Calu3 (cell line): ENCODE results near the gene TBC1D1. TPM values are rescaled to one million over a fixed set of nuclear protein-coding genes. Genes with fewer than 3 reads are reported as not detected.

ENCODE experiments used
- BruUV-seq: library from RNA; stranded (reverse); fragments of 400-500 nt; replicated peaks from 2 replicates; lab custom pipeline; 2021; lab: Mats Ljungman, UMichigan
- CTCF ChIA-PET: fragments of 300-600 bp; sonication (Branson Sonifier 250); formaldehyde crosslinking; loops from one replicate; lab custom pipeline; 2022; ENCODE audit warnings: antibody characterized with exemption; lab: Charles Lee
- DNase-seq: peaks from one replicate; pipeline ENCODE4 v3.0.0; 2022
- H3K27ac Mint-ChIP-seq: one replicate; pipeline ENCODE4 v1.8.0; 2022; ENCODE audit warnings: mixed read lengths; ENCODE audit not compliant: unreplicated experiment
- H3K27me3 Mint-ChIP-seq: one replicate; pipeline ENCODE4 v1.8.0; 2022; ENCODE audit warnings: mixed read lengths; ENCODE audit not compliant: unreplicated experiment
- H3K36me3 Mint-ChIP-seq: one replicate; pipeline ENCODE4 v1.8.0; 2022; ENCODE audit warnings: mild to moderate bottlenecking, moderate library complexity, mixed read lengths; ENCODE audit not compliant: insufficient read depth, unreplicated experiment
- H3K4me1 Mint-ChIP-seq: one replicate; pipeline ENCODE4 v1.8.0; 2022; ENCODE audit warnings: mild to moderate bottlenecking, low read depth, mixed read lengths; ENCODE audit not compliant: unreplicated experiment
- H3K4me3 Mint-ChIP-seq: one replicate; pipeline ENCODE4 v1.8.0; 2022; ENCODE audit warnings: mild to moderate bottlenecking, low read depth, moderate library complexity, mixed read lengths; ENCODE audit not compliant: unreplicated experiment
- H3K9me3 Mint-ChIP-seq: one replicate; pipeline ENCODE4 v1.8.0; 2022; ENCODE audit warnings: low read depth, mixed read lengths; ENCODE audit not compliant: unreplicated experiment
- intact Hi-C: fragments of 100-400 bp; cut with micrococcal nuclease; formaldehyde crosslinking; loops from one replicate; pipeline ENCODE4 v1.10.0; 2022; ENCODE audit not compliant: unreplicated experiment
- total RNA-seq: library from RNA; stranded (reverse); gene quantifications from 2 replicates; pipeline ENCODE4 v1.2.3, GENCODE V29; 2022
- TF ChIP-seq, protein P1 (sequence below): fragments of 200-600 bp; IDR thresholded peaks from one replicate; pipeline ENCODE4 v1.8.0; 2022; ENCODE audit warnings: antibody characterized with exemption; ENCODE audit not compliant: unreplicated experiment

The TBC1D1 gene
- total RNA-seq, 1 experiment from 2014 or later, result 39.8 TPM

DNA sequence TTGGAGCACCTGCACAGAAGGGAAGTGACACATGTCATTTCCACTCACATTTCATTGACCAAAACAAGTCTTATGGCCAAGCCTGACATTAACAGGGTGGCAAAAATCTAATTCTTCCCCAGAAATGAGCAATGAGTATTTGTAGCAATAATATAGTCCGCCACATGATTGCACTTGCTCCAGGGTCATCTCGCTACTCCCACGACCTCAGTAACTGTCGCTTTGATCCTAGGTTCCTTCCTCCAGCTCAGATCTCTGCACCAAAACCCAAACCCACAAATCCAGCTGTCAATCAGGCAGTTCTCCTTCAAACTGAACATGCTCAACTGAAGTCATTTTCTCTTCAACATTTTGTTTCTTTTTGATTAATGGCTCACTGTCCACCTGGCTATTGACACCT, 44.1 kb downstream of the TBC1D1 start:
- H3K27ac Mint-ChIP-seq, result no peak overlapping the region
- no peaks in the 10 kb centered on the region for H3K36me3 Mint-ChIP-seq
- TF ChIP-seq, protein P1, sequence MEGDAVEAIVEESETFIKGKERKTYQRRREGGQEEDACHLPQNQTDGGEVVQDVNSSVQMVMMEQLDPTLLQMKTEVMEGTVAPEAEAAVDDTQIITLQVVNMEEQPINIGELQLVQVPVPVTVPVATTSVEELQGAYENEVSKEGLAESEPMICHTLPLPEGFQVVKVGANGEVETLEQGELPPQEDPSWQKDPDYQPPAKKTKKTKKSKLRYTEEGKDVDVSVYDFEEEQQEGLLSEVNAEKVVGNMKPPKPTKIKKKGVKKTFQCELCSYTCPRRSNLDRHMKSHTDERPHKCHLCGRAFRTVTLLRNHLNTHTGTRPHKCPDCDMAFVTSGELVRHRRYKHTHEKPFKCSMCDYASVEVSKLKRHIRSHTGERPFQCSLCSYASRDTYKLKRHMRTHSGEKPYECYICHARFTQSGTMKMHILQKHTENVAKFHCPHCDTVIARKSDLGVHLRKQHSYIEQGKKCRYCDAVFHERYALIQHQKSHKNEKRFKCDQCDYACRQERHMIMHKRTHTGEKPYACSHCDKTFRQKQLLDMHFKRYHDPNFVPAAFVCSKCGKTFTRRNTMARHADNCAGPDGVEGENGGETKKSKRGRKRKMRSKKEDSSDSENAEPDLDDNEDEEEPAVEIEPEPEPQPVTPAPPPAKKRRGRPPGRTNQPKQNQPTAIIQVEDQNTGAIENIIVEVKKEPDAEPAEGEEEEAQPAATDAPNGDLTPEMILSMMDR, result no peak
- intact Hi-C loops, result no loop called here
- BruUV-seq, result no TSS peak
- no peak overlapping the region for H3K4me3 Mint-ChIP-seq
- no peaks in the 10 kb centered on the region for H3K4me1 Mint-ChIP-seq
- no peaks in the 10 kb centered on the region for H3K27me3 Mint-ChIP-seq
- no peak for DNase-seq
- no peaks in the 10 kb centered on the region for H3K9me3 Mint-ChIP-seq
- CTCF ChIA-PET, result no interaction called here

DNA sequence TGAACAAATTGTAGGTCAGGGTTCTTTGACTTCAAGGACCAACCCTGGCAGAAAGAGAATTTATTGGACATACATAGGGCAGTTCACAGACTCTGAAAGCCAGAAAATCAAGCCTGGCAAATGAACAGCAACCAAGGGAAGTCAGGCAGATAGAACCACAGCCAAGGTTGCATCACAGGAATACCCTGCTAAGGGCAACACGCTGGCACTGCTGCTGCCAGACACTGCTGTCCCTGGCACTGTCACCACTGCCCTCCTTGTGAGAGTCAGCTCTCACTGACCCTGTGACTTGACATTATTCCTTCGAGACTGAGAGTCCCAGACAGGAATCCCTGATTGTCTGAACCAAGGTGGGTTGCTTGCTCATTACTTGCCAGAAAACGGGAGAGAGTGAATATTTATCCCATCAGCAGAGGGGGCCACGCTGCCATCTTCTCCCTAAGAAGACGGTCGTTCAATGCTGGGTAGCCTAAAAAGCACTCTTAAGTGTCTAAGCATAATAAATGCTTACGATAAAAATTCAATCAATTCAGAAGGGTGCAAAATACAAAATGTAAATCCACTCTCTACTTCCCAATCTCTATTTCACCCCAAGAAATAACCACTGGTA, 46.1 kb downstream of the TBC1D1 start:
- intact Hi-C loops, result no loop called here
- TF ChIP-seq, protein P1, result no peak
- no peak overlapping the region for H3K27ac Mint-ChIP-seq
- no TSS peak for BruUV-seq
- H3K9me3 Mint-ChIP-seq, result no peaks in the 10 kb centered on the region
- no peak for DNase-seq
- no peaks in the 10 kb centered on the region for H3K4me1 Mint-ChIP-seq
- CTCF ChIA-PET, result no interaction called here
- H3K36me3 Mint-ChIP-seq, result peaks cover under 1% of the 10 kb centered on the region
- no peak overlapping the region for H3K4me3 Mint-ChIP-seq
- peaks cover 13% of the 10 kb centered on the region for H3K27me3 Mint-ChIP-seq

DNA sequence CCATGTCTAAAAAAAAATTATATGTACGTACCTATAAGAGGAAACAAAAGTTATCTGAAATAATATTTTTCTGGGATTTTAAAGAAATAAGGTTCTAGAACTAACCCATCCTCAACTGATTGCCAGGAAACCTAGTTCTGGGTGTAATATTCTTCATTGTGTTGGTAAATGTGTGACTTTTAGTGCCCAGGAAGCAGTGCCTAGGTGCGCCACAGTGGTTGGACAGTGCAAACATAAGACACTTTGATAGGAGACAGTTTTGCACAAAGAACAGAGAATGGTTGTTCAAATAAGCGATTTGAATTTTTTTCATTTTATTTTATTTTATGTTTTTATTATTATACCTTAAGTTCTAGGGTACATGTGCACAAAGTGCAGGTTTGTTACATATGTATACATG, 47.3 kb downstream of the TBC1D1 start:
- intact Hi-C loops, result no loop called here
- Mint-ChIP-seq H3K27me3 (peaks cover 18% of the 10 kb centered on the region), H3K4me3 (no peak overlapping the region), H3K27ac (no peak overlapping the region), H3K36me3 (peaks cover 5% of the 10 kb centered on the region), H3K4me1 (no peaks in the 10 kb centered on the region), H3K9me3 (no peaks in the 10 kb centered on the region)
- no peak for DNase-seq
- TF ChIP-seq, protein P1, result no peak
- CTCF ChIA-PET, result no interaction called here
- no TSS peak for BruUV-seq

DNA sequence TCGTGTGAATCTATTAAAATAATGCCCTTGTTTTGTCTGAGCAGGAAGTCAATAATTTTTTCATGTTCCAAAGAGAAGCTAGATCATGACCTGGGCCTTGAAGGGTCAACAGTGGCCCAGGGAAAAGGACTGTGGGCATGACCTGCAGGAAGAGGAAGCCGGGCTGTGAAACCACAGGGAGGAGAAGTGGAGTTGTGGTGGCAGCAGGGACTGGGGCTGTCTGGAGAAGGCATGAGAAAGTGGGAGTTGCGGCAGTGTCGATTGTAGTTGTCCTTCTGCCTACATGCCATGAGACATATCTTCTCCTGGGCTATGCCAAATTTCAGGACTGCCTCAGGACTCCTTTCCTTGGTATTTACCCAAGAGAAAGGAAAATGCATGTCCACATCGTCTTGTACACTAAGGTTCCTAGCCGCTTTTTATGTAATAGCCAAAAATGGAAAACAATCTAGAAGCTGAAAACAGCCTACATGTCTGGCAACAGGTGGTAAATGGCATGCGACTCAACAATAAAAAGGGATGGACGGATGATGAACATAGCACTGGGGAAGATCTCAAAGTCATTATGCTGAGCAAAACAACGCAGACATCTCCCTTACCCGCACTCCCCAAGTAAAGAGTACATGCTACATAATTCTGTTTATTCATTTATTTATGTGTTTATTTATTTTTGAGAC, 55.8 kb downstream of the TBC1D1 start:
- CTCF ChIA-PET, result no interaction called here
- TF ChIP-seq, protein P1, result no peak
- H3K27ac Mint-ChIP-seq, result no peak overlapping the region
- intact Hi-C loops, result no loop called here
- no peak overlapping the region for H3K4me3 Mint-ChIP-seq
- H3K4me1 Mint-ChIP-seq, result no peaks in the 10 kb centered on the region
- peaks cover 16% of the 10 kb centered on the region for H3K27me3 Mint-ChIP-seq
- DNase-seq, result no peak
- peaks cover 5% of the 10 kb centered on the region for H3K36me3 Mint-ChIP-seq
- BruUV-seq, result no TSS peak
- no peaks in the 10 kb centered on the region for H3K9me3 Mint-ChIP-seq
